HG02642 (cell line): ENCODE results near the gene INTS1.

Experiments used
- ATAC-seq: cut with Tn5 transposase; IDR thresholded peaks from one replicate; pipeline ENCODE4 v1.9.1; 2021; ENCODE audit warnings: mild to moderate bottlenecking; ENCODE audit not compliant: unreplicated experiment, poor library complexity

The INTS1 gene

DNA sequence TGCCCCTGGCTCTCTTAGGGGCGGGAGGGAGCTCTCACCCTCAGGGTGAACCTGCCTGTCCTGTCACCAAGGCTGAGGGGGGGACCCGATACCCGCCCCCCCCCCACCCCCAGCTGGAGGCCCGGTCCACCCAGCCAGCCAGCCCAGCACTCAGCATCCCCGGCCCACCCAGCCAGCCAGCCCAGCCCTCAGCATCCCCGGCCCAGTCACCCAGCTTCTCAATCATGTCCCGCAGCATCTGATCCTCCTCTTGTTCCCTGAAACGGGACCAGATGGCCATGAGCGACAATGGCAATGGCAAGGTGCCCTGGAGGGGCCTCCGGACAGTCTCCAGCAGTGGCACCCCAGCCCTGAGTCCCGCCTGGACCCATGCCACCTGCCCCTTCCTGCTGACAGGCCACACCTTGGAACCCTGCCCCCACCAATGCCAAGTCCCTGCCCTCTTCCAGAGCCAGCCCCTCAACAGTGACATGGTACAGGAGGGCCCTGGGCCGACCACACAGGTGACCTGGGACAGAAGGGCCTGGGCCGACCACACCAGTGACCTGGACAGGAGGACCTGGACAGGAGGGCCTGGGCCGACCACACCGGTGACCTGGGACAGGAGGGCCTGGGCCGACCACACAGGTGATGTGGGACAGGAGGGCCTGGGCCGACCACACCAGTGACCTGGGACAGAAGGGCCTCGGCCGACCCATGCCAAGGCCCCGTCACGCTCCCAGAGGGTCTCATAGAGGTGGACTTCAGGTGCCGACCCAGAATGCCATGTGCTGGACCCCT, 69.1 kb downstream of the INTS1 start:
- ATAC-seq, result no peak

DNA sequence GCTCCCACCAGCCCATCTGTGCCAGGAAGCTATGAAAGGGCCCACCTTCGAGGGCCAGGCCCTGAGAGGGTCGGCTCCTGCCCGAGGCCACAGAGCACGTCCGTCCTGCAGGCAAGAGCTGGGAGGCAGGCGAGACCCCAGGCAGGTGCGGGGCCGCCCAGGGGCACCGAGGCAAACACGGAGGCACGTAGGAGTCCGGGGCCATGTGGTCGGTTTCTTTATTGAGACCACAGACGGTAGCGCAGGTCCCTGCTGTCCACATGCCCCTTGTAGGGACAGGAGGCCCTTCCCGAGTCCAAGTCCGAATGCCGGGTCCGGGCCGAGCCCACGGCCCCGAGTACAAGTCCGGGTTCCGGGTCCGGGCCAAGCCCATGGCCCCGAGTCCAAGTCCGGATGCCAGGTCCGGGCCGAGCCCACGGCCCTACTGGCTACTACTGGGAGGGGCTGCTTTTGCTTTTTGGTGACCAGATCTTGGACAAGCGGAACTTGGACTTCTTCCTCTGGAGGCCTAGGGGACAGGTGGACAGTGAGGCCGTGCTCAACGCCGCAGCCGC, 69.9 kb downstream of the INTS1 start:
- ATAC-seq, result no peak

DNA sequence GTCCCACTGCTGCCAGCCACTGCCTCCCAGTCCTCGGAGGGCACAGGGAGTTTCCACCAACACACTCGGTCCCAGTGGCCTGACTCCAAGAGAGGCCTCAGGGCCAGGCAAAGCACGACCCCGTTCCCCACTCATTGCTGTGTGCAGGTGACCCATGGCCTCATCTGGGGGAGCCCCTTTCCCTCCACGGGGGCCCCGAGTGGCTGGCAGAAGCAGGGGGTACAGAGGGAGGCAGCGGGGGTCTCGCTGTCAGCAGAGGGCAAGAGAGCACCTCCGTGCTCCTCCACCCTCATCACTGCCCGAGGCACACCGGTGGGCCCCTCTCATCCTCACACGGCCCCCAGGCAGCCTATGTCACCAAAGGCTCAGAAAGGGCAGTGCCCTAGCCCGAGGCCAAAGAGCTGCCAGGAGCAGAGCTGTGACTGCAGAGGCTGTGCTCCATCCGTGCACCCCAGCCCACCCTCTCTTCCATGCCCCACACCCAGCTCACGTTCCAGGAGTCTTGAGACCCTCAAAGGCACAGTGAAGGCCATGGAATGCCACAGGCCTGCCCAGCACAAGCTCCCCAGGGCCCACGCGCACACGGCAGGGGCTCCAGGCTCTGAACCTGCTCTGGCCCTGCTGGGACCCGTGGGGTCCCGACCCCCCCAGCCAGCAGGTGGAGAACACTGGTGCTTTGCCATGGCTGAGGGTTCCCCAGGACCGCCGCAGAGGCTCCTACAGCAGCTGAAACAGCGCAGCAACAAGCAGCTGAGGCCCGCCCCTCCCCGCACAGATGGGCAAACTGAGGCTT, 70.9 kb downstream of the INTS1 start:
- ATAC-seq, result no peak

DNA sequence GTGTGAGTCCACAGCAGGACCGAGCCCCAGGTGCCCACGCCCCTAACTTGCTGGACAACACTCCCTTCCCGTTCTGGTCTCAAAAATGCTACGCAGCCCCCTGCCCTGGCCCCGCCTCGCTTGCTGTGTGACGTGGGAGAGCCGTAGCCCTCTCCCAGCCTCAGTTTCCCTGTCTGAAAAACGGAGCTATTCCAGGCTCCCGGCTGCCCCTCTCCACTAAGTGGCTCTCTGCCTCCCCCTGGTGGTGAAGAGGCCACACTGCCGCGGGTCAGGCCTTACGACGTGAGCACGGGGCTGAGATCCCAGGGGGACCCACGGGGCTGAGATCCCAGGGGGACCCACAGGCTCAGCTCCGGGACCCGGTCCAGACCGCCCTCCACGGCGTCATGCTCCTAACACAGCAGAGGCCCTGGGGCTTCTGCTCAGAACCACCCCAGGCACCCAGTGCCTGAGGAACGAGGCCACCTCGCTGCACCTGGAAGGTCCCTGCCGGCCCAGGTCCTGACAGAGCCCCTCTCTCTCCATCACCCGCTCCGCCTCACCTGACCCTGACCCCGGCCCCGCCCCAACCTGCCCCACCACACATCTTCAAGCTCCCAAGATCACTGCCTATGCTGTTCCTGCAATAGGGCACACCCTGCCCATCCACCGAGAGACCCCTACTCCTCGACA, 71.6 kb downstream of the INTS1 start:
- no peak for ATAC-seq

DNA sequence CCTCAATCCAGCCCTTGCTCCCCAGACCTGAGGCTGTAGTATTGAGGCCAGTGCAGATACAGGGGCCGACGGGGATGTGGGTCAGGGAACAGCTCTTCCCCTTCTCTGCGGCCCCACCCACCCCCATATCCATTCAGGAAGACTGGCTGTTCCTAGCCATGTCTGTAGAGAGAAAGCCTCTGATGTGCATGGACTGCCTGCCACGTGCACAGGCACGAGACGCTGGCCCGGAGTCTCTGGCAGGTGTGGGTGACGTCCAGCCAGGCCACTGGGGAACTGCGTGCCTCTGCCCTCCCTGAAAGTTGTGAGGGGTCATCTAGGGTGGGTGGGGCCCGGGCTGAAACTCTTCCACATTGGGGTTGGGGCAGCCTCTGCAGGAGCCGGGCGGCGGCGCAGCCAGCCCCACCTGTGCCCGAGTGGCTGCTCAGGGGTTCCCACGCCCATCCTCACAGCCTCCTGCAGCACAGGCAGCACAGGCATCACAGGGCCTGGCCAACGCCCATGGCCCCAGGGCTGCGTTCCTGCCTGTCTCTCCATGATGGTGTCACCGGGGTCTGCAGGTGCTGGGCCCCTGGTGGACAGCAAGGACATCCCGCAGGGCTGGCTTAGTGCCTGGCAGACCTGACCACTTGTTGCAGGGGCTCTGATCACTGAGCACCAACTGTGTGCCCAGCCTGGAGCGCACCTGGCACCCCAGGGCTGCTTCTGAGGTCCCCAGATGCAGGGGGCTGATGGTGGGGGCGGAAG, 72.4 kb downstream of the INTS1 start:
- ATAC-seq, result no peak

DNA sequence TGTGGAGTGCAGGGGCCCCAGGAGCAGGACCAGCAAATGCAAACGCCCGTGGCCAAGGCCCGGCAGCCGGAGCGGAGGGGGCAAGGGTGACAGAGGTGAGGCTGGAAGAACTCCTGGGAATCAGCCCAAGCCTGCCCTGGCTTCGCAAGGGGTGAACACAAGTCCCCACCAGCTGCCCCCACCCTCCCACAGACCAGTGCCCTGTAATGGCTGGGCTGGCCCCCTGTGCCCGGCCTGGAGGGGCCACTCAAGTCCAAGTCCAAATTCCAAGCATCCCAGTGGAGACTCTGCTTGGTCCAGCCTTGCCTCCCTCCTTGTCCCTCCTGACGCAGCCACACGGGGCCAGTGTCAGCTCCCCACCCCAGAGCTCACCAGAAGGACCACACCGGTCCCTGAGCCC, 73.0 kb downstream of the INTS1 start:
- ATAC-seq, result no peak

DNA sequence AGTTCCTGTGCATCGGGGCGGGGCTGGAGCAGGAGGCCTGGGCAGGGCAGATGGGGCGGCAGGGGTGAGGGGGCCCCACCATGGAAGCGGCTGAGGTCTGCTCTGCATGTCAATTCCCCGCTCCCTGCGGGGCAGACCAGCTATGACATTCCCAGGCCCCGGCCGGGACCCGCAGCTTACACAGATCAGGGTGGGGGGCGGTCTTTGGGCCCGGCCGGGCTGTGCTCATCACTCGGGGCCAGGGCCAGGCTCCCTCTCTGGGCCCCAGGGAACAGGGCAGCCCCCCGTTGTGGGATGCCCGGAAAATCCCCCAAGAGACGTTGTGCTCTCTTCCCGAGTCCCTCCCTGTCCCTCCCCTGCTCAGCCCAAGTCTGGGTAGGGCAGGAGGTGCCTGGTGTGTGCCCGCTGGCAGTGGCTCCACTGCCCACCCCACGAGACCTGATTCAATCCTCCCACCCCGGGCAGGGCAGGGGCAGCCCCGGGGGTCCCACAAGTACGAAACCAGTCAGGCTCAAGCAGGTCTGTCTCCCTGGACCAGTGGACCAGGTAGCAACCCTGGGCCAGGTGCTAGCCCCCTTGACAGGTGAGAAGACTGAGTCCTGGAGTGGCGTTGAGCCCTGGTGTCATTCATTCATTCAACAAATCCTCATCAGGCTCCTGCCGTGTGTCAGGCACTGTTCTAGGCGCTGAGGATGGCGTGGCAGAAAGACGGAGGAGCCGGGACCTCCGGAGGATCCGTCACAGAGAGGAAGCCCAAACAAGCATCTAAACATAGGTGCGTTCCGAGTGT, 73.9 kb downstream of the INTS1 start:
- no peak for ATAC-seq

DNA sequence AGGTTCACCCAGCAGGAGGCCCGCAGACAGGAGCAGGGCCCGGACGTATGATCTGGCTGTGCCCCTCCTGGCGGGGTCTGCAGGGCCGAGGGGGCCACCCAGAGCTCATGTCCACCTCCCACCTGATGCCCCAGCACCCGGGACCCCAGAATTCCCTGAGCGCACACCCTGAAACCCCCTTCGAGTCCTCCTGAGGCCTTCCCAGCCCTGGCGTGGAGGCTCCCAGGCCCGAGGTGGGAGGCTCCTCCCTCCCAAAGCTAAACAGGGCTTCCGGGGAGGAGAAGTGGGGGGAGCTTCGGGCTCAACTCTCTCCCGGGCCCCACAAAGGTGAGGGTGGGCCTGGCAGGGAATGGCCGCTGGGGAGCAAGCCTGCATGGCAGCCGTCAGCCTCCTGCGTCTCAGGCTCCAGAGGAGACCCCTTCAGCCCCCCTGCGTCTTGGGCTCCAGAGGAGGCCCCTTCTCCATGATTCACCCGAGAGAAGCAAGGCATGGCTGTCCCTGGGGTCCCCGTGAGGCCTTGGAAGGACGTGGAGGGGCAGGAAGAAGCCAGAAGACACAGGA, 75.2 kb downstream of the INTS1 start:
- ATAC-seq, result no peak

DNA sequence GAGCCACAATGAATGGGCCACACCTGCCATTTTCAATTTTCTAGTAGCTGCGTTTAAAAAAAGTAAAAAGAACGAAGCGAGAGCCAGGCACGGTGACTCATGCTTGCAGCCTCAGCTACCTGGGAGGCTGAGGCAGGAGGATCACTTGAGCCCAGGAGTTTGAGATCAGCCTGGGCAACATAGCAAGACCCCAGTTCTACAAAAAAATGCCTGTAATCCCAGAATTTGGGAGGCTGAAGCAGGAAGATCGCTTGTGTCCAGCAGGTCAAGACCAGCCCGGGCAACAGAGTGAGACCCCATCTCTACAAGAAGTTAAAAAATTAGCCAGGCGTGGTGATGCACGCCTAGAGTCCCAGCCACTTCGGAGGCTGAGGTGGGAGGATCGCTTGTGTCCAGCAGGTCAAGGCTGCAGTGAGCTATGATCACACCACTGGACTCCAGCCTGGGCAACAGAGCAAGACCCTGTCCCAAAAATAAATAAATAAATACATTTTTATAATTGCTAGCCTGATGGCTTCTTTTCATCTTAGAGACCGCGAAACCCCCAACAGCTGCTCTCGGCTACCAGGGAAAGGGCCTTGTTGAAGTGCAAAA, 77.0 kb downstream of the INTS1 start:
- ATAC-seq, result no peak

DNA sequence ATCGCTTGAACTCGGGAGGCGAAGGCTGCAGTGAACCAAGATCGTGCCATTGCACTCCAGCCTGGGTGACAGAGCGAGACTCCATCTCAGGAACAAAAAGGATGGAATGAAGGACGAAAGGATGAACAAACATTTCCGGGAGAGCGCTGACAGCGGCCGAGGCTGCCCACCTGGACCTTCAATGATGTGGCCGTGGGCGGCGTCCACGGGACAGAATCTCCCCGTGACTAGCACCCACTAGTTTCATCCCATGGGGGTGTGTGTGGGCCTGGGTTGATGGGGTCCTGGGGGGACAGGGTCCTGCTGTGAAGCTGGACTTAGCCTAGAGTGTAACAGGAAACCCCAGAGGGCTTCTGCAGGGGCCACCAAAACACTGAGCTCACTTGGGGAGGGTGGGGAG, 77.7 kb downstream of the INTS1 start:
- no peak for ATAC-seq

DNA sequence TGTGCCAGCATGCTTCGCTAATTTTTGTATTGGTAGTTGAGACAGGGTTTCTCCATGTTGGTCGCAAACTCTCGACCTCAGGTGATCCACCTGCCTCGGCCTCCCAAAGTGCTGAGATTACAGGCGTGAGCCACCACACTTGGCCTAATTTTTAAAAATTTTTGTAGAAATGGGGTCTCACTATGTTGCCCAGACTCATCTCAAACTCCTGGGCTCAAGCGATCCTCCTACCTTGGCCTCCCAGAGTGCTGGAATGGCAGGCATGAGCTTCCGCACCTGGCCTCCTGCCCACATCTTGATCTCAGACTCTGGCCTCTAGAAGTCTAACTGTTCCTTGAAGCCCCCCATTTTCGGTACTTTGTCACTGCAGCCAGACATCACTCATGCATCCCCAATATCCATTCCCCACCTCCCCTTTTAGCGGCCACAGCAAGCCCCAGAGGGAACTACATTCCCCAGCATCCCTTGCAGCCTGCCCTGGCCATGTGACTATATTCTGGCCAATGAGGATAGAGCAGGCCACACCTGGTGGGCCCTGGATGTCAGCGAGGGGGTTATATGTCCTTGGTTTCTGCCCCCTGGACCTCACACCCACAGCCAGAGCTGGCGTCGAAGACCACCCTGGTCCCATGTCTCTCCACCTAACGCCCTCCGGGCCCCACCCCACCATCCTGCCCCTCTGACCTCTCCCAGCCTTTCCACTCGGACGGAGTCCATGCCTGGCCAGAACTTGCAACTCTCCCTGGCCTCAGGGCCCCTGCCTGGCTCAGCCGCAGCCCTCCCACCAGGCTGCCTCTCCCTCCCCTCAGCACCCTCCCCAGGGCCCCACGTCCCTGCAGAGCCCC, 78.7 kb downstream of the INTS1 start:
- ATAC-seq, result no peak

DNA sequence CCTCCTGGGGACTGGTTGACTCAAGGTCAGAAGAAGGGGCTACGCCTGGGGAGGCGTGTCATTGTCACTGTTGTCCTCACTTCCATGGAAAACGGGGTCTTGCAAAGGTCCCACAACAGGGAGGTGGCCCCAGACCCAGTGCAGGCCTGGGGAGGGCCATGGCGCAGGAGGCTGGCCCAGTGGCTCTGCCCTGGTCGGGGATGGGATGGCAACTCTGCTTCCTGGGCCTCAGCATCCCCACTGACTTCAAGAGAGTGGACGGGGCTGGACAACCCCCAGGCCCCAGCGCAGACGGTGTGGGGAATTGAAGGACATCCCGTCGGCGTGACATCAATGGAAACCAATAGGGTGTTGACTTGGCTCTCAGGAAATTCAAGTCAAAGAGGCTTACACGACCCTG, 80.1 kb downstream of the INTS1 start:
- no peak for ATAC-seq

DNA sequence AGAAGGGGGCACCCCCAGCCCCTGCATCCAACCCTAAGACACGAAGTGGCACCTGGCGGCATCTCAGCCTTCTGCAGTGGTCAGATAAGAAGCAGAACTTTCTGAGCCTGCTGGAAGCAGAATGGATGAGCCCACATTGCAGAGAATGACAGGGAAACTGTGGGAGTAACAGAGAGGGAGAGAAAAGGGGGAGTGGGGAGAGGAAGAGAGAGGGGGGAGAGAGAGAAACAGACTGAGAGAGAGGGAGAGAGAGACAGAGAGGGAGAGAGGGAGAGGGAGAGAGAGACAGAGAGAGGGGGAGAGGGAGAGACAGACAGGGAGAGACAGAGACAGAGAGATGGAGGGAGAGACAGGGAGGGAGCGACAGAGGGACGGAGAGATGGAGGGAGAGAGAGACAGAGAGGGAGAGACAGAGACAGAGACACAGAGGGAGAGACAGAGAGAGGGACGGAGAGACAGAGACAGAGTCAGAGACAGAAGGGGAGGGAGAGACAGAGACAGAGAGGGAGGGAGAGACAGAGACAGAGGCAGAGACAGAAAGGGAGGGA, 80.9 kb downstream of the INTS1 start:
- ATAC-seq, result no peak

DNA sequence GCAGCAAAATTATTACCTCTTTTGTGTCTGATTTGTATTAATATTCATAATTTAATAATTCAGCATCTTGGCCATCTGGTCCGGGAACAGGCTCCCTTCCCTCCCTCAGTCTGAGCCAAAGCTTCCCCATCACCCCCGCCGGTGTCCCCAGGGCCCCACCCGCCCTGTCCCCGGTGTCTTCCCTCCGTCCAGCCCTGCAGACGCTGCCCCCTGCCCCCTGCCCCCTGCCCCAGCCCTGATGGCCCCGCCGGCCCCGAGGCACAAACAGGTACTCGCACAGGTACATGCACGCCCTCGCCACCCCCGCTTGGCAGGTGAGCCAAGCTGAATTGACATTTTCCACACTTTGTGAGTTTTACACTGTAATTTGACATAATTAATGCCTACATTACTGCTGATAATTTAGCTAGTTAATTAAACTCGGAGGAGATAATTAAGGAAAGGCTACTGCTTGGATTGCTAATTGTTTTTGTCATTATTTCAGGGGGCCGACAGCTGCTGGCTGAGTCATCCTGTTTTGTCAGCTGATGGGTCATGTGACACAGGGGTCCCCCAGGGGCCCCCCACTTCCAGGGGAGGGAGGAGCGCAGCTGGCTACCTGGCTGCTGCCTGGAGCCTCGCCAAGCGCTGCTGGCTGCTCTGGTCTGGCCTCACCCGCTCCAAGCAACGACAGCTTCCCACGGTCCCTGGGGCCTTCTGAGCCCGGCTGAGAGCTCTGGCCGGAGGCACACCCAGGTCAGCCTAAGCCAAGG, 81.5 kb downstream of the INTS1 start:
- no peak for ATAC-seq

DNA sequence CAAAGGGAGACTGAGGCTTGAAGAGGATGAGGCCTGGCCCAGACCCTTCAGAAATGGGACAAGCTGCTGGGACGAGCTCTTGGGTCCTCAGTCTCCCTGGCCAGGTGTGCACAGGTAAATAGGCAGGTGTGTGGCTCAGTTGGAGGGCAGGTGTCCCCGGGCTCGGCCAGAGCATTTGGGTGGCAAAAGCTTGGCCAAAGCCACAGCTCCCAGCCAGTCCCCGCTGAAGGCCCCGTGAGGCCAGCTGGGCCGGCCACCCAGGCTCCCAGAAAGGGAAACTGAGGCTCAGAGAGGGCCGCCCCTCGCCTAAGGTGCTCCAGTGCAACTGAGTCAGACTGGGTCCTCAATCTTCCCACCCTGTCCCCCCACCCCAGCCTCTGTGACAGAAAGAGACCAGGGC, 82.2 kb downstream of the INTS1 start:
- ATAC-seq, result no peak

DNA sequence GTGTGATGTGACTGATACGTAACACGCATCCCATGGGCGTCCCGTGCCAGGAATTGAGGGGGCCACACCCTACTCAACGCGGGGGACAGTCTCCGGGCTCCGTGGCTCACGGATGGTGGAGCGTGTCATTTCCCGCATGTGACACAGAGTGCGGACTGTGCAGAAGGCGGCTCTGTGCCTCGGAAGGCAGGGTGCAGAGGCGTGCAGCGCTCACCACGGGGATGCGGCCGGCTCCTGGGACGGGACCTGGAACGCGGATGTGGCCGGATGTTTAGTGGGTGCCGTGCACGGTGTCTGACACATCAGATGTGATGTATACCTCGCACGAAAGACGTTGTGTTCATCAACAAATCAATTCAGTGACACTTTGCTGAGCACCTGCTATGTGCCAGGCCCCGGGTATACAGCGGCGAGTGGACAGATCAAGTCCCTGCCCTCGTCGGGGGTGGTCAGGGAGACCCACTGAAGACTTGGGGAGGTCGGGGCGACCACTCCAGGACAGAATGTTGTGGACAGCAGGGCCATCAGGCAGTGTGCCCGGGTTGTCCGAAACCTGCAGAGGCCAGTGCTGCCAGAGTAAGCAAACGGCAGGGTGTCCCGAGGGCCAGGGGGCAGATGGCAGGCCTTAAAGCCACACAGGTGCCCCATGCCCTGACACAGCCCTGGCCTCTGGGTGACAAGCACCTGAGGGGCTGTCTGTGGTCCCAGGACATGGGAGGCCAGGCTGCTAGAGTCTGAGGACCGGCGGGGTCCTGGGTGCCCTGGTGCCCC, 83.0 kb downstream of the INTS1 start:
- no peak for ATAC-seq
